Peyer's patch (tissue), 4 donors: ENCODE data around the gene TRPV6.

Experiments used
- POLR2A ChIP-seq, 2 donors: fragments of 450-650 bp; IDR thresholded peaks; one replicate each; pipeline ENCODE4 v1.5.1; 2017; ENCODE audit warnings: antibody characterized with exemption in 2 of 2, mild to moderate bottlenecking in 2 of 2, moderate library complexity in 2 of 2
- TF ChIP-seq, protein P1 (sequence below), 6 experiments: fragments of 450-650 bp in 4 of 6; fragments of 200-600 bp in 2 of 6; sonication (generic) in 1 of 6; IDR thresholded peaks; one replicate each; pipeline ENCODE4 v1.5.1; 2017 to 2019; ENCODE audit warnings: antibody characterized with exemption in 6 of 6, mild to moderate bottlenecking in 3 of 6, moderate library complexity in 1 of 6

DNA sequence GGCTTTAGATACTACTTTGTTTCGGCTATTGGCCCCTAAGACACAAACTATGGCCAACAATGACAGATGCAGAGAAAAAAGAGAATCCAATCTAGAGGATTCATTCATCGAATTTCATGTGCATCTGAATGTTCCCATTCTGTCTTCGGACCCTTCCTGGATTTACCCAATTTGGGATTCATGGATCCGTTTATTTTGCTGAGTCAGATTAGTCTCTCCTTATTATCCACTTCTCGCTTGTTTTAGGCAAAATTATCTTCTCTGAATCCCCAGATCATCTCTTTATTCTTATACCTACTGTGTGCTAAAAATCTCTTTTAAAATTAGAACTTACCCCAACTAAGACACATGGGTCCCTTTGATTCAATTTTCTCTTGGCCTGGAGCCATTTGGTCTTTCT is 6.5 kb downstream of the TRPV6 start:
- TF ChIP-seq, protein P1, sequence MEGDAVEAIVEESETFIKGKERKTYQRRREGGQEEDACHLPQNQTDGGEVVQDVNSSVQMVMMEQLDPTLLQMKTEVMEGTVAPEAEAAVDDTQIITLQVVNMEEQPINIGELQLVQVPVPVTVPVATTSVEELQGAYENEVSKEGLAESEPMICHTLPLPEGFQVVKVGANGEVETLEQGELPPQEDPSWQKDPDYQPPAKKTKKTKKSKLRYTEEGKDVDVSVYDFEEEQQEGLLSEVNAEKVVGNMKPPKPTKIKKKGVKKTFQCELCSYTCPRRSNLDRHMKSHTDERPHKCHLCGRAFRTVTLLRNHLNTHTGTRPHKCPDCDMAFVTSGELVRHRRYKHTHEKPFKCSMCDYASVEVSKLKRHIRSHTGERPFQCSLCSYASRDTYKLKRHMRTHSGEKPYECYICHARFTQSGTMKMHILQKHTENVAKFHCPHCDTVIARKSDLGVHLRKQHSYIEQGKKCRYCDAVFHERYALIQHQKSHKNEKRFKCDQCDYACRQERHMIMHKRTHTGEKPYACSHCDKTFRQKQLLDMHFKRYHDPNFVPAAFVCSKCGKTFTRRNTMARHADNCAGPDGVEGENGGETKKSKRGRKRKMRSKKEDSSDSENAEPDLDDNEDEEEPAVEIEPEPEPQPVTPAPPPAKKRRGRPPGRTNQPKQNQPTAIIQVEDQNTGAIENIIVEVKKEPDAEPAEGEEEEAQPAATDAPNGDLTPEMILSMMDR (IDR thresholded peaks at IDR 0.05), result no peak
- TF ChIP-seq POLR2A (IDR thresholded peaks at IDR 0.05), result no peak
